Measurements from ENCODE around the gene FBLN2.

The FBLN2 gene

GRCh38 chr3:13671482-13672233 lies 122.7 kb downstream of the FBLN2 start:
- DNase-seq: no peak

DNA sequence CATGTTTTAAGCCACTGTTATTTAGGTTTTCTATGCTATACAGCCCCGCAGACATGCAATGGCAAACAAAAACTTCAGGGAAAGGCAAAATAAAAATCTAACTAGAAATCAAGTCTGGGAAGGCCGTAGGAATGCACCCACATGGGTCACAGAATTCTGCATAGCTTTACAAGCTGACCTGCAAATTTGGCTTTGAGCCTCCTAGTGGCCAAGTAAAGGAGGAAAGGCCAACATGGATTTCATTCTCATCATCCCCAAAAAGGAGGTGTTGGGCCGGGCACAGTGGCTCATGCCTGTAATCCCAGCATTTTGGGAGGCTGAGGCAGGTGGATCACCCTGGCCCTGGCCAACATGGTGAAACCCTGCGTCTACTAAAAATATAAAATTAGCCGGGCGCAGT lies 124.3 kb downstream of the FBLN2 start:
- no peak for DNase-seq

DNA sequence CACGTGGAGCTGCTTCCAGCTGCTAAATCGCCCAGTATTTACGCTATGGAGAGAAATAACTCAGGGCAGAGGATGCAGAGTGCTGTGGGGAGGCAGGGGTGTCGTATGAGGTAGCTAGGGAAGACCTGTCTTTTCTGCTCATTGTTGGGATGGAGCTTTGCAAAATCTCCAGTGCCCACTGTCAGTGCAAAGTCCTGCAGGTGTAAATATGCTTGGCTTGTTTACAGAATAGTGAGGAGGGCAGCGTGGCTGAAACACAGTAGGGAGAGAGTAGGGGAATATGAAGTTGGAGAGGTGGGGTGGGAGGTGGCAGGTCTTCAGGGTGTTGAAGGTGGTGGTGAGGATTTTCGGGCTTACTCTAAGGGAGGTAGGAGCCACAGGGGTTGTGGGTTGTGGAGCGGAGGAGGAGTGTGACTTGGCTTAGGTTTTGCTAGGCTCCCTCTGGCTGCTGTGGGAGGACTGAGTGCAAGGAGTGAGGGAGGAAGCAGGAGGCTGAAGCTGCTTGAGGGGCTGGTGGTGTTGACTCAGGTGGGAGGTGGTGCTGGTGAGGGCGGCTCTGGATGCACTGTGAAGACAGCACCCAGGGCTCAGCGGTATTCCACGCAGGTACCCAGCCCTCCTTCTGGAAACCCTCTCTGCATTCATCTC lies 125.7 kb downstream of the FBLN2 start:
- DNase-seq: no peak

DNA sequence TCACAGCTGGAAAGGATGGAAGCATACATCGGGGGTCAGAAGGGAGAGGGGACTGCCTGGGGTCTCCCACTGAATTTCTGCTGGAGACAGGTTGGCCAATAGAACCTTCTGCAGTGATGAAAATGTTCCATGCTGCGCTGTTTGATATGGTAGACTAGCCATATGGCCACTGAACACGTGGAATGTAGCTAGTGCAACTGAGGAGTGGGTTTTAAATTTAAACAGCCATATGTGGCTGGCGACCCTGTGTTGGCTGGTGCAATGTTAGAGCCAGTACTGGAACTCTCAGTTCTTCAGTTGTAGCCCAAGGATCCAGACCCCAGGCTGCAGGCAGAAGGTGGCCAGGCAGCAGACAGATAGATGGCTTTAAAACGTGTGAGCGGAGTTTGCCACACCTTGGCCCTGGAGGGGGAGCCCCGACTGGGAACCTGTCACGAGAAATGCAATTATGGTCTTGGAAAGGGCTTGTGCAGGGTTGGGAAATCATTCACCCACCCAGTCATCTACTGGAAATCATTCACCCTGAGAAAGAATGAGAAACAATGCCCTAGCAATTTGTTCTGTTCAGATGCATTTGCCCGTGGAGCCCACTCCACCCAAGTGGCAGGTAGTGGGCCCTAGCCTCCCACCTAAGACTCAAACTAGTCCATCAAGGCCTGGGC lies 127.6 kb downstream of the FBLN2 start:
- DNase-seq: no peak

DNA sequence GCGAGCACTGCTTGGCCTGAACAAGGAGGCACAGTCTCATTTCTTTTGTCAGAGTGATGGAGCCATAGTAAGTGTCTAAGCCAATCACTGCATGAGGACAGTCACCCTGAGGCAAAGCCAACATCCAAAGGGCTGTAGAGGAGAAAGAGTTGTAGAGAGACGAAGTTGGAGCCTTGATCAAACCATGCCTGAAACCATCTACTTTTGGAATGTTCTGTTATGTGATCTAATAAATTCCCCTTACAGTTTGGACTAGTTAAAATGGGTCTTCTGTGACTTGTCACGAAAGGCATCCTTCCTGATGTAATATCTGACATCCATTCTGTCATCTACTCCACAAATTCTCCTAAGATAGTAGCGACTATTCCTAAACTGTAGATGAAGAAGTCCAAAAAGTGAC lies 128.3 kb downstream of the FBLN2 start:
- DNase-seq: no peak

DNA sequence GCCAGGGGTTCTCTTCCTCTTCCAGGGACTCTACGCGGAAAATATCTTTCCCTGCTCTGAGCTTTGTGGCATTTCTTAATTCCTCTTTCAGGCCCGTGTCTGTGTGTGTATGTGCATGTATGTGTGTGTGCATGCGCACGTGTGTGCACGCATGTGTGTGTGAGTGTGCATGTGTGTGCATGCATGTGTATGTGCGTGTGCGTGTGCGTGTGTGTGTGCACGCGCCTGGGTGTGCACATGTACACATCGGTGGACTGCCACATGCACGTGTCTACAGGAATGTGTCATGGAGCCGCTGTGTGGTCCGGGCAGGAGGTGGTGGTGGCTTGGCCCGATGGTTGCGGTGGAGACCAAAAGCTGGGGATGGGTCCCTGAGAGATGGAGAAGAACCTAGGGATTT lies 133.0 kb downstream of the FBLN2 start:
- no peak for DNase-seq

- DNase-seq: no peak
These were observed 133.5 kb downstream of the FBLN2 start for GRCh38 chr3:13682331-13683013.

DNA sequence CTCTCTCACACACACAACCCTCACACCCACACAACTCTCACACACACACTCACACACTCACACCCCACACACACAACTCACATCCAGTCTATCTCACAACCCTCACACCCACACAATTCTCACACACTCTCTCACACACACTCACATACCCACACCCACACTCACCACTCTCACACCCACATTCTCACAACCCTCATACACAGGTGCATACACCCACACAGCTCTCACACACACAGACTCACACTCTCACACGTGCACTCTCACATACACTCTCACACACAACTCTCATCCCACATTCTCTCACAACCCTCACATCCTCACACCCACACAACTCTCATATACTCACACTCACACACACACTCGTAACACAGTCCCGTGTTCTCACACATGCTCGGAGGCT lies 134.4 kb downstream of the FBLN2 start:
- DNase-seq: no peak

GRCh38 chr3:13683772-13684171 lies 134.8 kb downstream of the FBLN2 start:
- no peak for DNase-seq

DNA sequence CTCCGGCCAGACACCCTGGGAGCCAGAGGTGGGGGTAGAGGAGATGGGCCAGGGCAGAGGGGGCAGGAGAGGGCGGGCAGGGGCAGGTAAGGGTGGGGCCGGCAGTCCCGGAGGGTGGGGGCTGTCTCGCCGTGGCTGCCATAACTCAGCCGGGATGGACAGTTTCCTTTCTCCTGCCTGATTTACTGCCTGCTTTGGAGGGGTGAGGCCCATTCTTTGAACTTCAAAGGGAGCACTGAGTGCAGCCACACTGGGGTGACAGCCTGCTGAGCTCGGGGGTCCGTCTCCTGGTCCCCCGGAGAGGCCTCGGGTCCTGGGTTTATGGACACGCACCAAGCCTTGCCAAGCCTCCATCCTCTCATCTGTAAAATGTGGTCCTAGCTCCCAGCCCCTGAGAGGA lies 135.4 kb downstream of the FBLN2 start:
- no peak for DNase-seq

- no peak for DNase-seq
These were observed 135.9 kb downstream of the FBLN2 start for GRCh38 chr3:13684854-13685253.

DNA sequence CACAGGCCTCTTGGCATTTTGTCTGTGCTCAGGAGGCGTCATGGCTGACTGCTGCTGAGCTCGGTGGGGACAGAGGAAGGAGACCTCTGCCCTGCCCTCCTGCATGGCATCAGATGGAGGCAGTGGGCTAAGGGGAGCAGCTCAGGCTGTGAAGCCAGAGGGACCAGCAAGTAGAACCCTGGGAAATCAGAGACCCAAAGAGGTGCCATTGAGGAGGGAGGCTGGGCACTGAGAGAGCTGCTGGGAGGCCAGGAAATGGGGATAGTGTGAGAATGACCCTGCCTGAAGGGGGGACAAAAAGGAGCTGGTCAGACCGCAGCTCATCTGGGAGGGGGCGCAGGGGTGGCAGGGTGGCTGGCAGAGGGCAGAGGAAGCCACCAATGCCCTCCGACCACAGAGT lies 136.8 kb downstream of the FBLN2 start:
- DNase-seq: no peak

DNA sequence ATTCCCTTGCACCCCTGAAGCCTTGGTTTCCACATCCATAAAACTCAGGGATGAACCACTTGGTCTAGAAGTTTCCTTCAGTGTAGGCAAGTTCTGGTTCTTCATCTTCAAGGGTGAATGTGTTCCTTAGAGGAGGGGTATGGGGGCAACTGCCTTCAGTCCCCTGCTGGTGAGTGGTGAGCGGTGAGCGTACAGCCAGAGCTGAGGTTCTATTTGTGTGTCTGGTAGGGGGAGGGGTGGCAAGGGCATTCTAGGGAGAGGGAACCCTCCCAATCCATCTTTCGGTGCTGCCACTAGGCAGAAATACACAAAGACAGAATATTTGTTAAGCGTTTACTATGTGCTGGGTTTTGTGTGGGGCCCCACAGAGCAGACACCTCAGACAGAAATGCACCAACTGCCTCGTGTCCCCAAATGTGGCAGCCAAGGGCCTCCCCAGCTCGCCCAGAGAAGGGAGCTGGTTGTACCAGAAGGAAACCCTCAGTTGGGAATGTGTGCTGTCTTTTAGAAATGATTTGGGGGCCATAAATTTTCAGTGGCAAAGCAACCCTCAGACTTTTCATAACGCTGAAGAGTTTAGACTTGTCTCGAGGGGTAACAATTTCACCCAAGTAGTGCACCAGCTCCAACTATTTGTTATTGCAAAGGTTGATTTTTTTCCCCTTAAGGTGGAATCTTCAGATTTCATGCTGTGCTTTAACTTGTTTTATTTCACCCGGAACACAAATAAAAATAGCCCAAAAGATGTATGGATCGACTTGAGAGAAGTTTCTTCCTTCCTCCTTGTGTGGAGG lies 137.6 kb downstream of the FBLN2 start:
- no peak for DNase-seq

GRCh38 chr3:13687517-13687943 lies 138.6 kb downstream of the FBLN2 start:
- no peak for DNase-seq
